Middle frontal gyrus (tissue), 1 donor: ENCODE data around the gene TPD52L1.

ENCODE experiments used
- DNase-seq: peaks from one replicate; pipeline ENCODE4 v3.0.0-alpha.2; 2015; ENCODE audit warnings: low spot score; ENCODE audit errors: extremely low spot score

The TPD52L1 gene

GRCh38 chr6:125302840-125303511, 149.4 kb downstream of the TPD52L1 start:
- no peak for DNase-seq

GRCh38 chr6:125303512-125303854, 149.9 kb downstream of the TPD52L1 start:
- no peak for DNase-seq

- DNase-seq, result no peak
Observed at GRCh38 chr6:125304970-125305660, 151.5 kb downstream of the TPD52L1 start.

GRCh38 chr6:125306756-125307149, 153.2 kb downstream of the TPD52L1 start:
- DNase-seq, result no peak

- no peak for DNase-seq
Observed at GRCh38 chr6:125307150-125307838, 153.7 kb downstream of the TPD52L1 start.

- DNase-seq, result no peak
Observed at GRCh38 chr6:125307964-125308615, 154.5 kb downstream of the TPD52L1 start.

- peak; percentile 68 for DNase-seq
Observed at GRCh38 chr6:125310994-125311649, 157.5 kb downstream of the TPD52L1 start.

- DNase-seq, result no peak
Observed at GRCh38 chr6:125312478-125312877, 158.9 kb downstream of the TPD52L1 start.

GRCh38 chr6:125312950-125313349, 159.4 kb downstream of the TPD52L1 start:
- no peak for DNase-seq
